Stimulated activated CD4-positive, alpha-beta T cell treated with anti-CD3 and anti-CD28 coated beads, Interleukin-2, amount 100 ng/mL, for 48 hours (primary cell): ENCODE measurements around the gene TSN.
A peak's percentile ranks its signal among the peaks of the same experiment; 100 is the strongest.
"Not testable (repeated sequence)": the region's sequence is repeated elsewhere in the genome, so short reads cannot be mapped to it uniquely, and the experiment has no call there.

ENCODE experiments used
- DNase-seq, 2 donors: peaks; one replicate each; pipeline ENCODE4 v3.0.0-alpha.2; 2020

TSN gene

DNA sequence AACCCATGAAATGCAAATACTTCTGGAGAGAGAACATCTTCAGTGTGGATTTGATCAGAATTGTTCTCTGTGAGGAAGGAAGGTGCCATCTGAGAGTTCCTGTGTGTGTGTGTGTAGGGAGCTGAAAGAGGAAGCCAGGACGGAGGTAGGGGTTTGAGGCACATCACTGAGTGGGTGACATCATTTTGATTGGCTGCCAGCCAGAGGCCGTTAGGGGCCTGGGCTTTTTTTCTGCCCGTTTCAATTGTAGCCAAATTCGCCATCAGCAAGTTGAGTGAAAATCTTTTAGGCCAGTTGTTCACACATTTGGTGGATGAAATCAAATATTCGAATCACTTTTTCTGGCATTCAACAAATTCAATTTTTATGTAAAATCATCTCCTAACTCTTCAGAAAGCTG, 48.9 kb downstream of the TSN start:
- DNase-seq, result no peak

DNA sequence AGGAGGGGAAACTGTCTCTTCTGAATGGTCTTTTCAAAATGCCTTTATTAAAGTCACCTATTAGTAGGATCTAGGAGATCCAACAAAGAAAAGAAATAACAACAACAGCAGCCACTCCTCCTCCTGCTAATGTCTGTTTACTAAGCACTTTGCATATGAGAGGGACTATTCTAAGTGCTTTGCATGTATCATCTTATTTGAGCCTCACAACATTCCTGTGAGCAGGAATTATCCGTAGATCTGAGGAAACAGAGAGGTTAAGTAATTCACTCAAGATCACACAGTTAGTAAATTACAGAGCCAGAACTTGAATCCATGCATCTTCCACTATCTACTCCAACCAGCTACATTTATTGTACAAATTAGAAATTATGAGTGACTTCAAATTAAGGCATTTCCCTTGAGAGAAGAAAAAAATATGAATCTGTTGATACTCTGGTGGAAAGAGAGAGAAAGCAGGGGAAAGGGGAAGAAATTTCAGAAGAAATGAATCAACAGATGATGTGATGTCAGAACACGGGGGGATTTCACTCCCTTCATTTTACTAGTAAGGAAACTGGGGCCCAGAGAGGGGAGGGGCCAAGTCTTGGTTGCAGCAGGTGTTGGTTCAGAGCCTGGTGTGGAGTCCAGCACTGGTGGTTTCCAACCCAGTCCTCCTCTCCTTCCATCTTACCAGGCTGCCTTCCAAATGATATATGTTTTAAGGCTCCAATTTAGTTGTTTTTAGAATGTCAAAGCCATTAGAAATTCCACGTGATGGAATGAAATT, 49.7 kb downstream of the TSN start:
- DNase-seq, result no peak

DNA sequence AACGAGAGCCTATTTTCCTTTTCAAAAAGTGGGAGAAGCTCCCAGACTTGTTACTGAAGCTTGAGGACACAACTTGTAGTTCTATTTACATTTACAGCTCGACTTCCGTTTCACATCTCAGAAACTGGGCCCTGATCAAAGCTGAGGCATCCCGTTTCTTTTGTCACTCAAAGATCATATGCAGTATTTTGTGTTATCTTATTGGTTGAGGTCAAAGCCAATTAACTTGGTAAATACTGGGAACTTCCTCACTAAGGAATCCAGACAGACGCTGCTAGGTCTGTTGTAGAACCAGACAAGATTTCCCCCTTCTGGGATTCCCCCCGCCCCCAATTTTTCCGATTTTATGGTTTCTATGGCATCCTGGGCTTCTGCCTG, 50.3 kb downstream of the TSN start:
- no peak for DNase-seq

DNA sequence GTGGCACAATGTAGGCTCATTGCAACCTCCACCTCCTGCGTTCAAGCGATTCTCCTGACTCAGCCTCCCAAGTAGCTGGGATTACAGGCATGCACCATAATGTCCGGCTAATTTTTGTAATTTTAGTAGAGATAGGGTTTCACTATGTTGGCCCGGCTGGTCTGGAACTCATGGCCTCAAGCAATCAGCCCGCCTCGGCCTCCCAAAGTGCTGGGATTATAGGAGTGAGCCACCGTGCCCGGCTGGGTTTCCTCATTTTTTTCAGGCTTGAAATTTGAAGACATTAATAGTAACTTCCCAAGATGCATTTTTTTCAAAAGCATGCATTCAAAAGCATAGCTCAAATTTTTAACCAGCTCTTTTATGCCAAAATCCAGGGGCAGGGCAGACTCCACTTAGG, 52.3 kb downstream of the TSN start:
- not testable (repeated sequence) for DNase-seq

DNA sequence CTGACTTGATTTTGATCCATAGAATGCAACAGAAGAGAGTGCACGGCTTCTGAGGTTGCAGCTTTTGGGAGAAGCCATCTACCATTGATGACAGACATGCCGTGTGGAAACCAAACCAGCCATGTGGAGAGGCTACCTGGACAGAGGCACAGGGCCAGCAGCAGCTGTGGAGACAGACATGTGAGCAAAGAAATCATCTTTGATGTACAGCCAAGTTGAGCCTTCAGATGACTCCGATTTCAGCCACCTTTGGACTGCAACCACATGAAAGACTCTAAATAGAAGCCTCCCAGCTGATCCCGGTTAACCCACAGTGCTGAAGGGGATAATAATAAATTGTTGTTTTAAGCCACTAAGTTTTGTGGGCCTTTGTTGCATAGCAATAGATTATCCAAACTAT, 54.2 kb downstream of the TSN start:
- DNase-seq, result no peak

DNA sequence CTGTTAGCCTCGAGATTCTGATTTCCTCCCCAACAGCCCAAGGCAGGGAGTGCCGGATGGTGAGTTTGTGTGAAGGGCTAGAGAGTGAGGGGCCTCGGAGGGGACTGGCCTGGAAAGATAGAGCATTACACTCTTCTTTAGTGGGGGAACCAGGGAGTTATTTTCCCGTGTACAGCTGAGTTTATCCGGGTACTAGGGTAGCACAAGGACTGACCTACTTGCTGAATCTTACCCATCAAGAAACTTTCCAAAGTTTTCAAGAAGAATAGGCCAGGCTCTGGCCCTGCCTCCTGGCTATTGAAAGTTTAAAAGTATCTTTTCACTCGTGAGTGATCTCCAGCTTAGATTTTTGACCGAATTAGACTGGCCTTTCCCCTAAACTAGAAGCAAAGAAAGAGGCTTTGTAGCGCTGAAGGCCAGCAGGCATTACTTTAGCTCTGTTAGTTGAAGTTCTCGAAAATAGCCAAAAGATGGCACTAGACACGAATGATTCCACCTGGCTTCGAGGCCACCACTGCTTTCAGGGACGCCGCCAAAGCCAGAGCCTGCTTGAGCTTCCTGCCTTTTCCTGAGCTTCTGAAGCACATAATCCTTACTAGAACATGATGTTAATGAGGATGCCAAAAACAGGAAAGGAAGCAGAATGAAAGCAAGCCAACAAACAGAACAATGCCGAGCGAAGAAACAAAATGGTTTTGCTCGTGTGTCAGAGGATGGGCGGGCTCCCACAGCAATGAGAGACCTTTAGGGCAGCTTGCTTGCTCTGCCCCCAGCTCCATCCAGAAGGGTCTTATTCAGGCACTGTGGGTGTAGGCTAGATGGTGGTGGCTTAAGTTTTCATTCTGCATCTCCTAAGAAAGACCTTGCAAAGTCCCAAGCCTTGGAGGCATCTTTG, 55.8 kb downstream of the TSN start:
- DNase-seq, result peak in 1 of 2 donors; percentile 3

DNA sequence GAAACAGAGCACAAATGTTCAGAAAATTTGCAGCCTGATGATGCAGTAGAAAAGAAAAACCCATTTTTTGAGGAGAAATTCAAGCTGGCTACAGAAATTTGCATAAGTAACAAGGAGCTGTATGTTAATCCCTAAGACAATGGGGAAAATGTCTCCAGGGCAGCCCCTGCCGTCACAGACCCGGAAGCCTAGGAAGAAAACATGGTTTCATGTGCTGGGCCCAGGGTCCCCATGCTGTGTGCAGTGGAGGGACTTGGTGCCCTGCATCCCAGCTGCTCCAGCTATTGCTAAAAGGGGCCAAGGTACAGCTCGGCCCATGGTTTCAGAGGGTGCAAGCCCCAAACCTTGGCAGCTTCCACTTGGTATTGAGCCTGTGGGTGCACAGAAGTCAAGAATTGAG, 57.6 kb downstream of the TSN start:
- not testable (repeated sequence) for DNase-seq

DNA sequence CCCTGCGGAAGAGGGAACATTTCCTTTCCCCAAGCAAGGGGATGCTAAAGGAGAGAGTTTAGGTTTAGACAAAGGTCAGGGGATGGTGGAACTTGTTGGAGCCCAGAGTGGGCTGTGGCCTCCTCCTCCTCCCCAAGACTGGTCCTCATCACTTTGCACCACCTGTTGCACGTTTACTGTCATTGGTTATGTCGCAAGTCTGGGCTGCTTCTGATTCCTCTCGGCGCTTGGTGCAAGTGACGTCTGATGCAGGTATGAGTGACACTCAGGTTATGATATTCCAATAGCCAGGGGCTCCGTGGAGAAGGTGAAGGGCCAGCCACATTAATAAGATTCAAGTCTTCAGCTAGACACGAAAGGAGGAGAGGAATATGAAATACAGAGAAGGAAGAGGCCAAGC, 59.8 kb downstream of the TSN start:
- DNase-seq, result no peak

DNA sequence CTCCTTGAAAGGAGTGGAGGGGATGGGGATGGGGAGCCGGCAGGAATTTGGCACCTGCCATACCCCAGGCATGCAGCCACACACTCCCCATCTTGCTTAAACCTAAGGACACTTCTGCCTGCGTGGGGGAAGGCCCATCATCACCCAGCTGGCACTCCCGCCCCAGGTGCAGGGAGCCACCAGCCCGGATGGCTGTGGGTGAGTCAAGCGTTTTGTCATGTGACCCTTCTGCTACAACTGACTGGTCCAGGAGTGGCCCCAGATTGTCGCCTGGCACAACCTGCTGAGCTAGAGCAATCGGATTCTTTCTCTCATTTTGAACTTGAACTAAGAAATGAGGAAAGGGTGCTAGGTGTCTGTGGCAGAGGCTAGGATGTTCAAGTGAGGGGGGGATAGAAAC, 61.3 kb downstream of the TSN start:
- no peak for DNase-seq

DNA sequence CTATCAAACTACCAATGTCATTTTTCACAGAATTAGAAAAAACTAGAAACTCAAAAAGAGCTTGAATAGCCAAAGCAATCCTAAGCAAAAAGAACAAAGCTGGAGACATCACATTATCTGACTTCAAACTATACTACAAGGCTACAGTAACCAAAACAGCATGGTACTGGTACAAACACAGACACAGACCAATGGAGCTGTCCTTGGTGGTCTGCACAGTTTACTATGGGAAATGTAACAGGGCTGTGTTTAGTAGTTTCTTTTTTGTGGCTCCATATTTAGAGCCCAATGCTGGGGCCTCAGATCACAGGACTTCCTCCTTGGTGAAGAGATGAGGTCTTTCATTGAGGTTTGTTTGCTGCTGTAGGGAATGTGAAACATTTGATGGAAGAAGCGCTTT, 61.9 kb downstream of the TSN start:
- not testable (repeated sequence) for DNase-seq
